Right kidney (tissue), 1 donor: ENCODE results near the gene SLC49A3.
"Not testable (repeated sequence)": the region's sequence is repeated elsewhere in the genome, so short reads cannot be mapped to it uniquely, and the experiment has no call there.

Experiments used
- DNase-seq: peaks from one replicate; pipeline ENCODE4 v3.0.0-alpha.2; 2016

Gene SLC49A3

DNA sequence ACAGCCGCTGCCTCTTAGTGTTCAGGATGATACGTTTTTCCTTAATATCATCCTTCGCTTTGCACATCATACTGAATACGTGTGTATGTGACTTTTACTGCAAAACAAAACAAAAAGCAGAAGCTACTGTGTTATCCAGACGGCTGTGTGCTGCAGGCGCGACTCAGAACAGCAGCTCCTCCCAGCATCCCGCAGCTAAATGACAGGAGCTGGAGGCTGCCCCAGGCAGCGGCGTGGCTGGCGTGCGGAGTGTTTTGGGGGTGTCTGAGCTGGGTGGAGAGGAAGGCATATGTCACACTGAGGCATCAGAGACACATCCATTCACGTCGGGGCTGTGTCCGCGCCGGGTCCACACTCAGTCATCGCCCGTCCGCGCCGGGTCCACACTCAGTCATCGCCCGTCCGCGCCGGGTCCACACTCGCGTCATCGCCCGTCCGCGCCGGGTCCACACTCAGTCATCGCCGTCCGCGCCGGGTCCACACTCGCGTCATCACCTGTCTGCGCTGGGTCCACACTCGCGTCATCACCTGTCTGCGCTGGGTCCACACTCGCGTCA is 33.3 kb upstream of the SLC49A3 start:
- no peak for DNase-seq

GRCh38 chr4:721261-722168 is 32.6 kb upstream of the SLC49A3 start:
- no peak for DNase-seq

- no peak for DNase-seq
Observed at GRCh38 chr4:720111-720860, 31.3 kb upstream of the SLC49A3 start.

DNA sequence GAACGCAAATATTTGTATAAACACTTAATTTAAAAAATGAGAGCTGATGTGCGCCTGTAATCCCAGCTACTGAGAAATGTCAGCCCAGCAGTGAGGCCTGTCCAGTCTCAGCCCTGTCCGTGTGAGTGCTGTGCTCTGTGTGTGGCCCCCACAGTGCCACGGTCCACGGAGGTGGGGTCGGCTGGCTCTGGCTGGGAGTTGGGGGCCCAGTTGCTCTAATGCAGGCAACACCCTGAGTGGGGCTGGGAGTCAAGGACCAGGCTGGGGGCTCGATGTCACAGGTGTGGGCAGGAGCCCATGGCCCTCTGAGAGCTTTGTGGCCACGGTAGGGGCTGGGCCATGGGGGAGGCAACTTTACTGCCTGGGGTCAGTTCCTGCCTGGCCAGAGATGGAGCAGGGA is 29.5 kb upstream of the SLC49A3 start:
- no peak for DNase-seq

DNA sequence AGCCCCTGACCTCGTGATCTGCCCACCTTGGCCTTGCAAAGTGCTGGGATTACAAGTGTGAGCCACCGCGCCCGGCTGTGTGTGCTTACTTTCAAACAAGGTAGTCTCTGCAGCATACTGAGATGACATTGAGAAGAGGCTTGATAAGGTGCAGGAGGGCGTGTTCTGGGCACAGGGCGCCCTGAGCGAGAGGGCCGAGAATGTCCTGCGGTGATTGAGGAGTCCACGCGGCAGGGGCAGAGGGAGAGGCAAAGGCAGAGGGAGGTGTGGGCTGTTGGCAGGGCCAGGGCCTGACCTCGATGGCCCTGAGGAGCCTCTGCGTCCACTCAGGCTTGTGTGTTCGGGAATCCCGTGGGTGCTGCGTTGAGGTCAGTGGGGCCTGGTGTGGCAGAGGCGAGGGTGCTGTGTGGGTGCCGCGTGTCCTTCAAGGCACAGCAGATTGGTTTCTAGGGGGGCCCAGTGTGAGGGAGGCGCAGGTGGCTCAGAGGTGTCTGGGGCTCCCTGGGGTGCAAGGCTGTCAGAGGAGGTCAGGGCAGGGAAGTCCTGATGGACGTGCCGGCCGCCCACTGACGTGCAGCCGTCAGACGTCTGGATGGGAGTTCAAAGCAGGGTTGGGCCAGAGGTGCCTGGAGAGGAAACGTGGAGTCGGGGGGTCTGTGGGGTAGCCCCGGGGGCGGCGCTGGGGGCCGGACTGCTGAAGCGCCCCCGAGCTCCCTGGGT is 28.8 kb upstream of the SLC49A3 start:
- DNase-seq, result no peak

GRCh38 chr4:714087-714486 is 25.1 kb upstream of the SLC49A3 start:
- DNase-seq, result no peak

GRCh38 chr4:712916-713632 is 24.1 kb upstream of the SLC49A3 start:
- DNase-seq, result no peak

GRCh38 chr4:712093-712492 is 23.1 kb upstream of the SLC49A3 start:
- no peak for DNase-seq

GRCh38 chr4:710916-711315 is 22.0 kb upstream of the SLC49A3 start:
- no peak for DNase-seq

GRCh38 chr4:710116-710515 is 21.2 kb upstream of the SLC49A3 start:
- DNase-seq, result no peak

- no peak for DNase-seq
Observed at GRCh38 chr4:709348-709747, 20.4 kb upstream of the SLC49A3 start.

GRCh38 chr4:708631-708933 is 19.6 kb upstream of the SLC49A3 start:
- no peak for DNase-seq

GRCh38 chr4:707929-708630 is 19.1 kb upstream of the SLC49A3 start:
- DNase-seq, result no peak

DNA sequence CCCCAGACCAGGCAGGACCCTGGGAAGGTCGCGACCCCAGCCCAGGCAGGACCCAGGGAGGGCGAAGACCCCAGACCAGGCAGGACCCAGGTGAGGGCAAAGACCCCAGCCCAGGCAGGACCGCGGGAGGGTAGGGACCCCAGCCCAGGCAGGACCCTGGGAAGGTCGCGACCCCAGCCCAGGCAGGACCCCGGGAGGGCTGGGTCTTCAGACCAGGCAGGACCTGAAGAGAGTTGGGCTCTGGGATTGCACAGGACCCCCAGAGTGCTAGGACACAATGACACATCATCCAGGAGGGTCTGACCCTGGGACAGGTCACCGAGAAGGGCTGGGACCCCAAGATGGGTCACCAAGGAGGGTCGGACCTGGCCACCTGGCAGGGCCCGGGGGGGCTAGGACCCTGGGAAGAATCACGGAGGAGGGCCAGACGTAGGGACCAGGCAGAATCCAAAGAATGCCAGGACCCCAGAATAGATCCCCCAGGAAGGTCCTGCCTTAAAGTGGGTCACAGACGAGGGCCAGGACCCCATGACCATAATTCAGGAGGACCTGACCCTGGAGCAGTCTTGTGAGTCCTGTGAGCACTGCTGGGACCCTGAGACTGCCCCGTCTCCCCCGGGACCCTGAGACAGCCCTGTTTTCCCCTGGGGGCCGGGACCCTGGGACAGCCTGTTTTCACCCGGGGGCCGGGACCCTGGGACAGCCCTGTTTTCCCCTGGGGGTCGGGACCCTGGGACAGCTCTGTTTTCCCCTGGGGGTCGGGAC is 18.1 kb upstream of the SLC49A3 start:
- DNase-seq, result no peak

- DNase-seq, result not testable (repeated sequence)
Observed at GRCh38 chr4:706083-706633, 17.2 kb upstream of the SLC49A3 start.

- peak; percentile 93 for DNase-seq
Observed at GRCh38 chr4:705278-706082, 16.5 kb upstream of the SLC49A3 start, which contains the start of gene PCGF3. Gene PCGF3, plus strand, starts transcription at chr4:705832. Its CDS starts 27,849 bp downstream, at chr4:733681.

- DNase-seq, result no peak
Observed at GRCh38 chr4:704971-705277, 16.0 kb upstream of the SLC49A3 start.

DNA sequence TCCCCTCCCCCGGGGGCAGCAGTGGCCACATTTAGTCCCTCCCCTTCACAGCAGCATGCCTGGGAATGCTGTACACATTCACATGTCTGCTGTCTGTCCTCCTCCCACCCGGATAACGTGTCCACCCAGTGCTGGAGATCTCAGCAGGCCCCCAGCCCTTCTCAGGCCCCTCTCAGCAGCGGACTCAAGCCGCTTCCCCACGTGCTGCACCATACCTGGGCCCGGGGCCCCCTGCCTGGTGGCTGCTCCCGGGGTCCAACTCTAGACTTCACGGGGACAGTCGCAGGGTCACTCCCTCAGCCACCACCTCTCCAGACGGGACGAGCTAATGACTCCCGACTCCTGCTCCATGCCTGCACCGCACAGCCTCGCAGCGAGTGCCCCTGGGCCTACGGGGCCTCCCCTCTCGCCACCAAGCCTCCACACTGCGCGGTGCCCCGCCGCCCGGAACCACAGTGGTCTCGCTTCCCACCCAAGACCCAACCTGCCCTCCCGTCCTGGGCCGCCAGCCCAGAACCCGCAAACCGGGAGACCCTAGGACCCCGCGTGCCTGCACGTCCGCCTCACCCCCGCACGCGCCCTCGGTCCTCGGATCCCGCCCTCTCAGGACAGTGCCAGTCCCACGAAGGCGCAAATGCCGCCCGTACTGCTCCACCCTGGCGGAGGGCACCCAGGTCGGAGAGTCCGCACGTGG is 15.4 kb upstream of the SLC49A3 start:
- no peak for DNase-seq
